C4-2B (cell line): ENCODE data around the gene SMDT1.

Source experiments
- ZFX ChIP-seq: fragments of 450-650 bp; IDR thresholded peaks from 2 replicates; pipeline ENCODE4 v1.6.1; 2017
- TF ChIP-seq, protein P1 (sequence below): fragments of 450-650 bp; conservative IDR thresholded peaks from 2 replicates; pipeline ENCODE4 v1.5.1; 2017; ENCODE audit warnings: mild to moderate bottlenecking

DNA sequence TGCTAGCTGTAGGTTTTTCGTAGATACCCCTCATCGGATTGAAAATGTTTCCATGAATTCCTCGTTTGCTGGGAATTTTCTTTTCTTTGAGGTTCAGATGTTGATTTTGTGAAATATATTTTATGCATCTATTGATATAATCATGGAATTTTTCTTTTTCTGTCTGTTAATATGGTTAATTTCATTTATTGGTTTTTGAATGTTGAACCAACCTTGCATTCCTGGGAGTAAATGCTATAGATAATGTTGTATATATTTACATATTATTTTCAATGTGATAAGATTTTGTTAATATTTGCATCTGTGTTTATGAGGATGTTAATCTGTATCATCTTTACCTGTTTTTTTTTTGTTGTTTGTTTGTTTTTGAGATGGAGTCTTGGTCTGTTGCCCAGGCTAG lies 21.7 kb downstream of the SMDT1 start:
- TF ChIP-seq, protein P1, sequence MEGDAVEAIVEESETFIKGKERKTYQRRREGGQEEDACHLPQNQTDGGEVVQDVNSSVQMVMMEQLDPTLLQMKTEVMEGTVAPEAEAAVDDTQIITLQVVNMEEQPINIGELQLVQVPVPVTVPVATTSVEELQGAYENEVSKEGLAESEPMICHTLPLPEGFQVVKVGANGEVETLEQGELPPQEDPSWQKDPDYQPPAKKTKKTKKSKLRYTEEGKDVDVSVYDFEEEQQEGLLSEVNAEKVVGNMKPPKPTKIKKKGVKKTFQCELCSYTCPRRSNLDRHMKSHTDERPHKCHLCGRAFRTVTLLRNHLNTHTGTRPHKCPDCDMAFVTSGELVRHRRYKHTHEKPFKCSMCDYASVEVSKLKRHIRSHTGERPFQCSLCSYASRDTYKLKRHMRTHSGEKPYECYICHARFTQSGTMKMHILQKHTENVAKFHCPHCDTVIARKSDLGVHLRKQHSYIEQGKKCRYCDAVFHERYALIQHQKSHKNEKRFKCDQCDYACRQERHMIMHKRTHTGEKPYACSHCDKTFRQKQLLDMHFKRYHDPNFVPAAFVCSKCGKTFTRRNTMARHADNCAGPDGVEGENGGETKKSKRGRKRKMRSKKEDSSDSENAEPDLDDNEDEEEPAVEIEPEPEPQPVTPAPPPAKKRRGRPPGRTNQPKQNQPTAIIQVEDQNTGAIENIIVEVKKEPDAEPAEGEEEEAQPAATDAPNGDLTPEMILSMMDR: no peak
- no peak for TF ChIP-seq ZFX
